Natural killer cell (primary cell): ENCODE results near the gene TRAM2. TPM values are rescaled to one million over a fixed set of nuclear protein-coding genes. Genes with fewer than 3 reads are reported as not detected.

Source experiments
- ATAC-seq, 3 donors: fragments of 150-1000 bp in 2 of 3; fragments of 200-7000 bp in 1 of 3; cut with Tn5 transposase; 1 replicate in 1 of 3; 2 replicates in 2 of 3; pipeline ENCODE4 v1.10.0; 2021; ENCODE audit warnings: mild to moderate bottlenecking in 2 of 3, moderate library complexity in 2 of 3
- DNase-seq, 2 donors: peaks; one replicate each; pipeline versions ENCODE4 v3.0.0 to v3.0.0-alpha.2; 2013 to 2021; ENCODE audit warnings: mixed read lengths in 1 of 2
- H3K27ac ChIP-seq: one replicate; pipeline ENCODE4 v1.5.1; 2013; ENCODE audit warnings: mild to moderate bottlenecking, low read length
- H3K27me3 ChIP-seq: one replicate; pipeline ENCODE4 v1.6.1; 2013; ENCODE audit warnings: low read length; ENCODE audit not compliant: control insufficient read depth, insufficient read depth
- H3K36me3 ChIP-seq: one replicate; pipeline ENCODE4 v1.6.1; 2013; ENCODE audit warnings: low read length; ENCODE audit not compliant: control insufficient read depth, insufficient read depth
- H3K4me1 ChIP-seq: one replicate; pipeline ENCODE4 v1.6.1; 2013; ENCODE audit warnings: low read length; ENCODE audit not compliant: control insufficient read depth, insufficient read depth
- H3K4me3 ChIP-seq: one replicate; pipeline ENCODE4 v1.5.1; 2013; ENCODE audit warnings: low read length
- H3K9me3 ChIP-seq: one replicate; pipeline ENCODE4 v1.6.1; 2013; ENCODE audit warnings: low read length; ENCODE audit not compliant: control insufficient read depth, insufficient read depth
- H3K27ac Mint-ChIP-seq, 2 donors: one replicate each; pipeline ENCODE4 v1.8.0; 2022; ENCODE audit warnings: mild to moderate bottlenecking in 2 of 2, mixed read lengths in 2 of 2, moderate library complexity in 1 of 2
- H3K27me3 Mint-ChIP-seq, 2 donors: one replicate each; pipeline ENCODE4 v1.8.0; 2022; ENCODE audit warnings: low read depth in 2 of 2, mixed read lengths in 2 of 2
- H3K36me3 Mint-ChIP-seq: one replicate; pipeline ENCODE4 v1.8.0; 2022; ENCODE audit warnings: mixed read lengths
- H3K4me1 Mint-ChIP-seq, 2 donors: one replicate each; pipeline ENCODE4 v1.8.0; 2022; ENCODE audit warnings: mixed read lengths in 2 of 2
- H3K4me3 Mint-ChIP-seq: one replicate; pipeline ENCODE4 v1.8.0; 2022; ENCODE audit warnings: mild to moderate bottlenecking, moderate library complexity, mixed read lengths
- H3K9me3 Mint-ChIP-seq, 2 donors: one replicate each; pipeline ENCODE4 v1.8.0; 2022; ENCODE audit warnings: mixed read lengths in 2 of 2
- CTCF ChIP-seq: fragments of 200-600 bp; IDR thresholded peaks from one replicate; pipeline ENCODE4 v1.8.0; 2022; ENCODE audit warnings: antibody characterized with exemption
- WGBS: methylation state at CpG from one replicate; pipeline ENCODE4 v1.1.7; 2013; ENCODE audit warnings: missing lambda C conversion rate; ENCODE audit not compliant: insufficient coverage; 5-methylcytosine and 5-hydroxymethylcytosine counted together
- intact Hi-C: fragments of 100-400 bp; cut with micrococcal nuclease; formaldehyde crosslinking; loops from one replicate; pipeline ENCODE4 v1.14.2; 2022
- total RNA-seq, 4 donors: library from RNA; stranded (reverse); fragments of 120-200 nt in 1 of 4; gene quantifications; one replicate each; pipeline versions ENCODE4 v1.2.3 to v1.2.4, GENCODE V29; 2013 to 2022

The TRAM2 gene
- total RNA-seq, 3 donors from 2014 or later (not counting 1 experiment from before 2014, with no cell fraction given), result 16.2 to 20.0 (median 19.2) TPM

- no peaks in the 10 kb centered on the region for H3K36me3 Mint-ChIP-seq
- H3K4me3 Mint-ChIP-seq, result no peak overlapping the region
- Histone ChIP-seq H3K27me3 (no peaks in the 10 kb centered on the region), H3K9me3 (no peaks in the 10 kb centered on the region), H3K27ac (no peak overlapping the region), H3K4me3 (no peak overlapping the region), H3K36me3 (no peaks in the 10 kb centered on the region), H3K4me1 (peaks cover 8% of the 10 kb centered on the region)
- ATAC-seq (no peak), DNase-seq (no peak)
- H3K9me3 Mint-ChIP-seq, result no peaks in the 10 kb centered on the region
- intact Hi-C loops, result no loop called here
- H3K27ac Mint-ChIP-seq, result no peak overlapping the region
- peaks cover 2 to 13% of the 10 kb centered on the region in 2 donors for H3K27me3 Mint-ChIP-seq
- TF ChIP-seq CTCF, result no peak
- WGBS, result 73% methylated on average over 7 of the region's 7 CpGs
- H3K4me1 Mint-ChIP-seq, result peaks cover 6 to 13% of the 10 kb centered on the region in 2 donors
Measured at GRCh38 chr6:52595000-52595795, 18.3 kb upstream of the TRAM2 start.

DNA sequence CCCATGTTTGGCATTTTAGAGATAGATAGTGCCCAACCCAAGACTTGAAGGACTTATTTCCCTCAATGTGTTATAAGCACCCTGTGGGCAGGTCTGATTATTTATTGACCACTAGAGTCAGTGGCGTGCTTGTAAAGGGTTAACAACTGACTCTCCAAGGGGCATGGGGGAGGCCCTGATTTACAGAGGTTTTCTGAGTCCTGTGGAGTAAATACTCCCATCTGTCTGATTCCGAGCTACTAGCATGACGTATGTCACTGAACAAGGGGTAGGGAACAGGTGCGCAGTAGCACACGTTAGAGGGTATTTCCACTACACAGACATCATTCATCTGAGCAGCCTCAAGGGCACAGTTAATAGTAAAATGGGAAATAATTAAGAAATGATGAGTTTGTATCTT, 17.4 kb upstream of the TRAM2 start:
- DNase-seq (no peak), ATAC-seq (no peak)
- intact Hi-C loops, result no loop called here
- no peaks in the 10 kb centered on the region for H3K9me3 Mint-ChIP-seq
- peaks cover 2 to 13% of the 10 kb centered on the region in 2 donors for H3K27me3 Mint-ChIP-seq
- H3K27ac ChIP-seq, result no peak overlapping the region
- no peak overlapping the region for H3K4me3 Mint-ChIP-seq
- H3K36me3 ChIP-seq, result no peaks in the 10 kb centered on the region
- WGBS, result 93% methylated on average over 5 of the region's 5 CpGs
- no peaks in the 10 kb centered on the region for H3K27me3 ChIP-seq
- H3K4me1 ChIP-seq, result peaks cover 8% of the 10 kb centered on the region
- H3K36me3 Mint-ChIP-seq, result no peaks in the 10 kb centered on the region
- H3K27ac Mint-ChIP-seq, result no peak overlapping the region
- H3K4me3 ChIP-seq, result no peak overlapping the region
- no peaks in the 10 kb centered on the region for H3K9me3 ChIP-seq
- peaks cover 6 to 13% of the 10 kb centered on the region in 2 donors for H3K4me1 Mint-ChIP-seq
- no peak for TF ChIP-seq CTCF

DNA sequence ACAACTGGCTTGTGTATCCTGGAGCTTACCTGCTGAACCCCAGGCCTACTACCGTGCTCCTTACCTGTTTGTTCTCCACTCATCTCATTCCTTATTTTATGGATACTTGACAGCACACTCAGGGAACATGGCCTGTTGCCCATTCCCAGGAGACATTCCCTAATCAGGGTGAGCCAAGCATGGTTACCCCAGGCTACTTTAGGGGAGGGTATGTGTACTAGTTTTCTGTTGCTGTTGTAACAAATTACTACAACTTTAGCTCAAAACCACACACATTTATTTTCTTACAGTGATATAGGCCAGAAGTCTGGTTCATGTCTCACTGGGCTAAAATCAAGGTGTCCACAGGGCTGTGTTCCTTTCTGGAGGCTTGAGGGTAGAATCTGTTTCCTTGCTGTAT, 15.0 kb upstream of the TRAM2 start:
- Mint-ChIP-seq H3K9me3 (no peaks in the 10 kb centered on the region), H3K4me3 (no peak overlapping the region), H3K27ac (no peak overlapping the region), H3K4me1 (peaks cover 0 to 9% of the 10 kb centered on the region in 2 donors), H3K36me3 (no peaks in the 10 kb centered on the region), H3K27me3 (peaks cover 3 to 7% of the 10 kb centered on the region in 2 donors)
- no peaks in the 10 kb centered on the region for H3K36me3 ChIP-seq
- WGBS, result 100% methylated on average over 1 of the region's 1 CpG
- no peak for DNase-seq
- no peak overlapping the region for H3K27ac ChIP-seq
- H3K27me3 ChIP-seq, result no peaks in the 10 kb centered on the region
- ATAC-seq, result no peak
- intact Hi-C loops, result no loop called here
- H3K4me1 ChIP-seq, result peaks cover 4% of the 10 kb centered on the region
- no peak for TF ChIP-seq CTCF
- H3K4me3 ChIP-seq, result no peak overlapping the region
- no peaks in the 10 kb centered on the region for H3K9me3 ChIP-seq
